GM19467 (cell line): ENCODE measurements around the gene SAMD14.

ENCODE experiments used
- ATAC-seq: cut with Tn5 transposase; IDR thresholded peaks from one replicate; pipeline ENCODE4 v1.9.1; 2021; ENCODE audit warnings: mild to moderate bottlenecking, moderate library complexity; ENCODE audit not compliant: unreplicated experiment

Gene SAMD14

DNA sequence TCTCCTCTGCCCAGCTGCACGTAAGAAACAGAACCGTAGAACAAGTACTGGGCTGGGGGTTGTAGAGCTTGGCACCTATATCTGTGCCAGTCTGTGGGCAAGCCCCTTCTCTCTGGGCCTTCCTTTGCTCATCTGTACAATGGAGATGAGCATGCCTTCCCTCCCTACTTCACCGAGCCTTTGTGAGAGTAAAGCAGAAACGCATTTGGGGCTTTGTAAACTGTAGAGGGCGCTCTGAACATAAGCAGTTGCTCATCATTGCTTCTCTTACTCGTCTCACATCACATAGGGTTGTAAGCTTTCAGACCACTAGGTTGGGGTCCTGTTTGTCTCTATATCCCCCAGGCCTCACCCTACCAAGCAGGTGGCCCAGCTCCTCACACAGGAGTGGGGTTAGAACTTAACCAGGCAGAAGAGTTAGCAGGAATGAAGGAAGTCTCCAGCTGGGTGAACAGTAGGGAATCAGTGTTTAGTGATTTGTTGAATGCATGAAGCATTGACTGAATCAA lies 15.1 kb downstream of the SAMD14 start:
- no peak for ATAC-seq

DNA sequence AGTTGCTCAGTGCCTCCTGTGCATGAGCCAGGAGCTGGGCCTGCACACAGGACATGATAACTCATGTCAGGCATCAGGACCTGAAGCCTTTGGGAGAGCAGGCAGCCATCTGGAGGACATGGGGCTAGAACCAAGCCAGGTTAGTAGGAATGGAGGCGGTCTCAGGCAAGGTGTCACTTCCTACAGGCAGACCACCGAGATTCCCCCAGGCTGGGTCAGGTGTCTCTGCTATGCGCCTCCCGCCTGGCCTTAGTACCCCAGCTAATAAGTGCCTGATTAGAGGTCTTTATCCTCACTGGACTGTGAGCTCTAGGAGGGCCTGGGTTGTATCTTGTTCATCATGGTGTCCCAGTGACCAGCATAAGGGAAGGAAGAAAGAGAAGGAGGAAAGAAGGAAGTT lies 15.6 kb downstream of the SAMD14 start:
- ATAC-seq = no peak

DNA sequence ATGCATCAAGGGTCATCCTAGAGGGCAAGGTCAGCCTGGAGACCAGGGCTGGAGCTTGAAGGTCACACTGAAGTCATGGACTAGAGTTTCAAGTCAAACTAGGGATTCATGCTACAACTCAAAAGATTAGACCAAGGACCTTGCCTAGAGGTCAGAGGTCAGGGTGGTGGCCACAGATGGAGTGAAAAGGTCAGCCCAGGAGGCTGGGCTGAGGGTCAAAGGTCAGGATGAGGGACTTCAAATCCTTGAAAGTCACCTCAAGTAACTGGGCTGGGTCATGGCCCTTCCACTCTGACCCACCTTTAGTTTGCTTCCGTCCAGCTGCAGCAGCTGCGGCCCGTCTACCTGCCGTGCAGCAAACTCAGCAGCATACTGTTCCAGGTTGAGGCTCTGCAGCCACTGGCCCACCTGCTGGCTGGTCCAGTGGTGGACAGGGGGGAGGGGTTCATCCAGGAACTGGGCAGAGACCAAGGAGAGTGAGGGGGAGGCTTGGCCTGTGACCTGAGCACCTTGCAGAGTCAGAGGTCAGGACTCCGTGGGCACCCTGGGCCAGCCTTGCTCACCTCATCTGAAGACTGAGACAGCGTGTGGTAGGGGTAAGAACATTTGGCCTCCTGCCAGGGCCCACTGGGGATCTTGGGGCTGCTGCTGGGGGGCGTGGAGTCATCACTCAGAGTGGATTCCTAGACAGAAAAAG lies 16.2 kb downstream of the SAMD14 start:
- ATAC-seq = no peak

DNA sequence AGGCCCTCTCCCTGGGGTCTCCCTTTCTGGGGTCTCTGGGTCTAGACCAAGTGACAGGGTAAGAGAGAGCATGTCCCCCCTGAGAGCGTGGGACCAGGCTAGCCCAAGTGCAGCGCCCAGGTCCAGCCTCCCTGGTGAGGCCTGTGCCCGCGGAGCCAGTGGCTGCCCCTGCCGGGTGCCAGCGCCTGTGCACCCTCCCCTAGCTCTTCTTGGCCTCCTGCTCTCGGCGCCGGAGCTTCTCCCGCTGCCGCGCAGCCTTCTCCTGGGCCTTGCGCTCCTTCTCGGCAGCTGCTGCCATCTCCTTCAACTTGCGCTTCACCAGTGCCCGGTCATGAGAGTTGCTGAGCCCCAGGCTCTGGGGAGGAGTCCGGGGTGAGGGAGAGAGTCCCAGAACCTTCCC lies 17.3 kb downstream of the SAMD14 start:
- ATAC-seq = no peak

- no peak for ATAC-seq
Measured at GRCh38 chr17:50111673-50112655, 18.0 kb downstream of the SAMD14 start.

DNA sequence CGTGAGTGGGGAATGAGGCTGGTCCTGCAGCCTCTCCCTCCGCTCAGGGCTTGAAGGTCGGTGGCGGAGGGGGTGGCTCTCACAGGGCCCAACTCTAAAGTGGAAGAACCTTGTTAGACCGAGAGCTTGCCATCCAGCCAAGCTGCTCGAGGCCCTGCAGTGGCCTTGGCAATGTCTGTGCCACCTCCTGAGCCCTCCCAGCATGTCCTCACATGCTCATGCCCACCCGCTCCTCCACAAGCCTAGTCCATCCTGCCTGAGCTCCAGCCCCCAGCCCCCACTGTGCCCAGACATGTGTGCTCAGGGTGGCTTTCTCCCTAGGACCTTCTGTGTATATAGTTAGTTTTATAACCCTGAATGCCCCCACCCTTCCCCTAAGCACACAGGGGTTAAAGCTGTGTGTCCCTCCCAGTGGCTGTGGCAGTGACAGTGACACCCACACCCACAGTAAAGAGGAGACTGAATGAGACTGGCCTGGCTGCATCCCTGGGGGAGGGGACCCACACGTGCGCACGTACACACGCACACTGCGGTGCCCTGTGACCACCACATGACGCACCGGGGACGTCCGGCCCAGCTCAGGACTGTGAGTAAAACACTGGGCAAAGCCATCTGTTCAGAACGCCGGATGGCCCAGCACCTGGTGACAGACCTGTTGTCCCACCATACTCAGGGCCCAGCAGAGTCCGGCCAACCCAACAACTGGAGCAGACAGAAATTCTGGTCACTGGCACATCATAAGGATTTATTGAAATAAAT lies 19.2 kb downstream of the SAMD14 start:
- no peak for ATAC-seq

DNA sequence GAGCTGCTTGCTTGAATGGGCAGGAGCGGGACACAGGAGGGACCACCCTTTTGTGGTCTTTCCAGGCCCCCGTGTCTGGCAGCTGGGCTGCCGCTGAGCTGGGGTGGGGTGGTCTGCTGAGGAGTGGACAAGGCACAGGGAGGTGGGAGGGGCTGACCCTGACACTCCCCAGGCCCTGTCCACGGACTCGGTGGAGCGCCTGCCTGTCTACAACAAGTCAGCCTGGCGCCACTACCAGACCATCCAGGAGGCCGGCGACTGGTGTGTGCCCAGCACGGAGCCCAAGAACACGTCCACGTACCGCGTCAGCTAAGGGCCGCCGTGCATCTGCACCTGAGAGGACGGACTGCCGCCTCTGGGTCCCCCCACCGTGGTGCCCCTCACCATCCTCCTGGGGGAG lies 20.2 kb downstream of the SAMD14 start:
- ATAC-seq = no peak

DNA sequence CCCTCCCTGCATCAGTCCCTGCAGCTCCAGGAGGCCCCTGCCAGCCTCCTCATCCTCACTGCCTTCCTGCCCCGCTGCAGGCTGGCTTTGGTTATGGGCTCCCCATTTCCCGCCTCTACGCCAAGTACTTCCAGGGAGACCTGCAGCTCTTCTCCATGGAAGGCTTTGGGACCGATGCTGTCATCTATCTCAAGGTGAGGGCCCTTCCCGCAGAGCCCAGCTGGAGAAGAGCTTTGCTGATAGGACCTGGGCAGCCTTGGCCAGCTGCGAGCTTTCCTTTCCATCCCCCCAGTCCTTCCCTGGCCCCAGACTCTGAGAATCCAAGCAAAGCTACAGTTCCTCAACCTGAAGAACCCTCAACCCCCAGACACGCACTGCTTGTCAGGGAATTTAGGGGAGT lies 20.8 kb downstream of the SAMD14 start:
- no peak for ATAC-seq

DNA sequence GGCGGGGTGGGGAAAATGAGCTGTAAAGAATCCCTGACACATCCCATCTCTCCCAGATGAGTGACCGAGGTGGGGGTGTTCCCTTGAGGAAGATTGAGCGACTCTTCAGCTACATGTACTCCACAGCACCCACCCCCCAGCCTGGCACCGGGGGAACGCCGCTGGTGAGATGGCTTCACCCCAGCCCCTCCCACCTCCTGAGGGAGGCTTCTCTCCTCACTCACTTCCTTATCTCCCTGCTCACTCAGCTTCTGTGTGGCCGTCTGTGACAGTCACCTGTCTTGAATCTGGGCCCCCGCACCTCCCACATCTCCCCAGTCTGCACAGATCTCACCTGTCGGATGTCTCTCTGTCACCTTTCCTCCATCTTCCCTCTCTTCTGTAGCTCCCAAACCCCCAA lies 21.4 kb downstream of the SAMD14 start:
- ATAC-seq = no peak

- no peak for ATAC-seq
Measured at GRCh38 chr17:50107790-50108414, 22.1 kb downstream of the SAMD14 start.

- no peak for ATAC-seq
Measured at GRCh38 chr17:50106393-50107131, 23.4 kb downstream of the SAMD14 start.

GRCh38 chr17:50105811-50106210 lies 24.1 kb downstream of the SAMD14 start:
- no peak for ATAC-seq

GRCh38 chr17:50103941-50104340 lies 26.0 kb downstream of the SAMD14 start:
- no peak for ATAC-seq

GRCh38 chr17:50103252-50103651 lies 26.7 kb downstream of the SAMD14 start:
- ATAC-seq = no peak

- no peak for ATAC-seq
Measured at GRCh38 chr17:50102164-50102991, 27.6 kb downstream of the SAMD14 start.

DNA sequence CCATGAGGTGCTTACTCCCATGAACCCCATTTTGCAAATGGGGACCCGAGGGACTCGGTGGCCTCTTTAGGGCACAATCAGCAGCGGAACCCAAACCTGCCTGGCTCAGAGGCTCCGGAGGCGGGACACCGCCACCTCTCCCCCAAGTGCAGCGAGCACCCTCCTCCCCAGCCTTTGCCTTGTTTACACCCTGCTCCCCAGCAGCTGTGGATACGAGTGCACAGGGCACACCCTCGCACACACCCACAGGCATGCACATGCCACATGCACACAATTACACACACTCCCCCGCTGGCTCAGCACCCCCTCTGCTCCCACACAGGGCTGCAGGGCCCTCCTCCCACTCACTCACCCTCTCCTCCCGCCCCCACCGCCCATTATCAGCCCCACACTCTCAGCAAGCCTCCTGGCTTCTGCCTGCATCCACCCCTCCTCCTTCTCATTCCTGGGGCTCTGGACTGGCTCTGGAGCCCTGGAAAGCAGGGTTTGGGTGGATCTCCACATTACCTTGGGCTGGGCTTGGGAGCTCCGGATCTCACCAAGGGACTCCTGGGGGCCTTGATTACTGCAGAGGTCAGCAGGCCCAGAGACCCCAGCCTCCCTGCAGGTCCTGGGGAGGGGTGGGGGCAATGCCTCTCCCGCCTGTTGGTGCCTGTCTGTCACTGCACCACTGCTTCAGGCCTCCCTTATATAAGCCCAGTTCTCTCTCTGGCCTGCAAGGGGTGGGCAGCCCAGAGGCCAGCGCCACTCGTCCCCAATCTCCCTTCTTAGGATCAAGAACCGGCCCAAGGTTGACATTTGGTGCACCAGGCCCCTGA lies 28.4 kb downstream of the SAMD14 start:
- ATAC-seq = no peak

GRCh38 chr17:50100921-50101345 lies 29.0 kb downstream of the SAMD14 start:
- ATAC-seq = no peak

DNA sequence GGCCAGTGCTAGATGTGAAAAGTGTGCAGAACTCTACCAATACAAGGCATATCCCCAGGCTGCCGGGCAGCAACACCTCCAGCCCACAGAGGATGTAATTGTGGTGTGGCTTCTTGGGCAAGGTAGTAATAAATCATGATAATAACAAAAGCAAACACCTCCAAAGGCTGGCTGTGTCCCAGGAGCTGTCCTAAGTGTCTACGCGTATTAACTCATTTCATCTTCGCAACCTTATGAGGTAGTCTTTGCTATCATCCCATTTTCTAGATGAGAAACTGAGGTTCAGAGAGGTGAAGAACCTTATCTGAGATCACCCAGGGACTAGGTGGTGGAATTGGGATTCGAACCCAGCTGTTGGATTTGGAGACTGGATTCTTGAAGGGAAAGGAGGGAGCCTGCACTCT lies 29.5 kb downstream of the SAMD14 start:
- ATAC-seq = no peak
